Middle frontal gyrus (tissue), 1 donor: ENCODE results near the gene ADGRE2.
"Not testable (repeated sequence)": the region's sequence is repeated elsewhere in the genome, so short reads cannot be mapped to it uniquely, and the experiment has no call there.

Experiments used
- DNase-seq: peaks from one replicate; pipeline ENCODE4 v3.0.0-alpha.2; 2015; ENCODE audit warnings: low spot score; ENCODE audit errors: extremely low spot score

The ADGRE2 gene

GRCh38 chr19:14780622-14781225 is 2.4 kb upstream of the ADGRE2 start:
- DNase-seq: not testable (repeated sequence)

GRCh38 chr19:14779151-14779550 is 791 bp upstream of the ADGRE2 start:
- no peak for DNase-seq

- not testable (repeated sequence) for DNase-seq
These were observed 715 bp downstream of the ADGRE2 start for GRCh38 chr19:14777645-14778044.

GRCh38 chr19:14775869-14776586 is 2.3 kb downstream of the ADGRE2 start:
- DNase-seq: no peak

GRCh38 chr19:14775326-14775725 is 3.0 kb downstream of the ADGRE2 start:
- DNase-seq: not testable (repeated sequence)

- DNase-seq: no peak
These were observed 4.0 kb downstream of the ADGRE2 start for GRCh38 chr19:14774373-14774772.

GRCh38 chr19:14773722-14774121 is 4.6 kb downstream of the ADGRE2 start:
- not testable (repeated sequence) for DNase-seq

GRCh38 chr19:14772995-14773394 is 5.4 kb downstream of the ADGRE2 start:
- DNase-seq: no peak

GRCh38 chr19:14772467-14772866 is 5.9 kb downstream of the ADGRE2 start:
- DNase-seq: no peak

GRCh38 chr19:14770944-14771839 is 7.2 kb downstream of the ADGRE2 start:
- DNase-seq: no peak

- DNase-seq: no peak
These were observed 8.2 kb downstream of the ADGRE2 start for GRCh38 chr19:14770136-14770535.

- no peak for DNase-seq
These were observed 9.2 kb downstream of the ADGRE2 start for GRCh38 chr19:14769201-14769600.

- DNase-seq: no peak
These were observed 10.4 kb downstream of the ADGRE2 start for GRCh38 chr19:14768001-14768400.

GRCh38 chr19:14767466-14767971 is 10.8 kb downstream of the ADGRE2 start:
- DNase-seq: no peak

- DNase-seq: not testable (repeated sequence)
These were observed 12.5 kb downstream of the ADGRE2 start for GRCh38 chr19:14765841-14766240.

GRCh38 chr19:14765403-14765802 is 13.0 kb downstream of the ADGRE2 start:
- not testable (repeated sequence) for DNase-seq

- DNase-seq: no peak
These were observed 14.0 kb downstream of the ADGRE2 start for GRCh38 chr19:14764401-14764800.

GRCh38 chr19:14763497-14764145 is 14.7 kb downstream of the ADGRE2 start:
- no peak for DNase-seq

- no peak for DNase-seq
These were observed 16.2 kb downstream of the ADGRE2 start for GRCh38 chr19:14762111-14762510.

GRCh38 chr19:14761607-14762006 is 16.8 kb downstream of the ADGRE2 start:
- DNase-seq: no peak

GRCh38 chr19:14758816-14759215 is 19.5 kb downstream of the ADGRE2 start:
- DNase-seq: no peak
